Stimulated activated CD8-positive, alpha-beta memory T cell treated with anti-CD3 and anti-CD28 coated beads, Interleukin-12 subunit alpha, Interleukin-12 subunit beta, amount 100 ng/mL, for 1 hour (primary cell): ENCODE measurements around the gene INIP.
A peak's percentile ranks its signal among the peaks of the same experiment; 100 is the strongest.

Experiments used
- DNase-seq: peaks from one replicate; pipeline ENCODE4 v3.0.0-alpha.2; 2020; ENCODE audit warnings: low read depth

INIP gene

DNA sequence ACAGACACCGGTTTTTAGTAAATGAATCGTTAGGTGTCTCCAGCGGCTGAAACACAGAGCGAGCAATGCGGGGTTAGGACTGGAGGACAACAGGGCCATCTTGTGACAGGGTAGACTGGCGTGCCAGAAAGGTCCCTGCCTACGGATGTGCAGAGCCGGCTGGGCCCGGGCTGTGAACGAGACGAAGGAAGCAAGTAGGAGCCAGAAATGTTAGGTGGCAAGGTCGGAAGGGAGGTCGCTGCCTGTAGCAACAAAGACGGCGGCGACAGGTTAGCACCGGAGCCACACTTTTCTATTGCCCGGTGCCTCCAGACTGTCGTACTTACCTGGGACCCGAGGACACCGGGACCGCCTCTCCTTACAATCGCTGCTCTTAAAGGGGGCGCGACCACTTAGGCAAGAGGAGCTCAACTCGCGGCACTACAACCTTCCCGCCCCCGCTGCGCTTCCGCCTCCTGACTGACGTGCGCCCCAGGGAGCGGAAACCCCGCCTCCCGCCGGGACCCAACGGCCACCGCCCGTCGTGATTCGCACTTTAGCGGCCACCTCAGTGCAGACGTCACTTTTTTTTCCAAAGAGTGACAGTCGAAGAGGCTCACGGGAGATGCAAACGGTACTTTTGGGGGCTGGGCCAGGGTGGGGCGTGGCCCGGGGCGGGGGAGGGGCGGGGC, at the start of gene INIP:
INIP (minus strand) TSS at position 457 of the 671 bp plus-strand sequence. CDS start 1,632 bp downstream, outside the sequence.
- DNase-seq, result peak; percentile 93

GRCh38 chr9:112765281-112765680, 47.4 kb upstream of the INIP start:
- DNase-seq, result no peak

- no peak for DNase-seq
Observed at GRCh38 chr9:112764837-112765236, 46.9 kb upstream of the INIP start.

DNA sequence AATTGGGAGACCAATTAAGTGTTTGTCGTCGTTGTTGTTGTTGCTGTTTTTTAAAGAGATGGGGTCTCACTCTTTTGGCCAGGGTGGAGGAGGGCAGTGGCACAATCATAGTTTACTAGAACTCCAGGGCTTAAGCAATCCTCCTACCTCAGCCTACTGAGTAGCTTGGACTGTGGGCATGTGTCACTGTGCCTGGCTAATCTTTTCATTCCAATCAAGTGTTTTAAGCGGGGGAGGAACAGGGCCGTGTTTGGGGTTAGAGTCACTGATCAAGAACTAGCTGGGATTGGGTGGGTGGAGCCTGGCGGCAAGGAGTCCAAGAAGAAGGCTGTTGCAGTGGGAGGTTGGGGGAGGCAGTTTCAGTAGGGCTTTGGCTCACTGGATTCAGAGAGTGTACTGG, 46.4 kb upstream of the INIP start:
- no peak for DNase-seq

DNA sequence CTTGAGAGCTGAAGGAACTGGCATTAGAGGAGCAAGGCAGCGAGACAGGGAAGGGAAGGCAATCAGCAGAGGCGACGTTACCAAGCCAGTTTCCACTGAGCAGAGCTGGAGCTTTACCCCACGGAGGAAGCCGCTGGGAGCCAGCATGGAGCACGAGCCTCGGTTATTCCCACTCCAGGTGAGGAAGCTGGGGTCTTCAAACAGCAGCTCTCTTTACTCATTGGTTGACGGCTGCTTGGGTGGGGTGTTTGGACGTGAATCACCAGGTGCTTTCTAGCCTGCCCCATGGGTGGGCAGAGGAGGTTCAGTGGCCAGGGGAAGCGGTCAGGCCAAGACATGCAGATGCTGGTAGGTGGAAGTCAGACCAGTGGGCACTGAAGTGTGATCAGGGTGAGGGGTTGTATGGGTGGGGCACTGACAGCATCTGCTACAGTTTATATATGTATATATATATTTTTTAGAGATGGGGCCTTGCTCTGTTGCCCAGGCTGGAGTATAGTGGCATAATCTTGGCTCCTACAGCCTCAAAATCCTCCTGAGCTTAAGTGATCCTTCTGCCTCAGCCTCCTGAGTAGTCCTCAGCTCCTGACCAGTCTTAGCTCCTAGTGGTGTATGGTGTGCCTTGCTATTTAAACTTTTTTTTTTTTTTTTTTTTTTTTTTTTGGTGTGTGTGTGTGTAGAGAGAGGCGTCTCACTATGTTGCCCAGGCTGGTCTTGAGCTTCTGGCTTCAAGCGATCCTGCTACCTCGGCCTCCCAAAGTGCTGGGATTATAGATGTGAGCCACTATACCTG, 45.0 kb upstream of the INIP start:
- DNase-seq, result no peak

DNA sequence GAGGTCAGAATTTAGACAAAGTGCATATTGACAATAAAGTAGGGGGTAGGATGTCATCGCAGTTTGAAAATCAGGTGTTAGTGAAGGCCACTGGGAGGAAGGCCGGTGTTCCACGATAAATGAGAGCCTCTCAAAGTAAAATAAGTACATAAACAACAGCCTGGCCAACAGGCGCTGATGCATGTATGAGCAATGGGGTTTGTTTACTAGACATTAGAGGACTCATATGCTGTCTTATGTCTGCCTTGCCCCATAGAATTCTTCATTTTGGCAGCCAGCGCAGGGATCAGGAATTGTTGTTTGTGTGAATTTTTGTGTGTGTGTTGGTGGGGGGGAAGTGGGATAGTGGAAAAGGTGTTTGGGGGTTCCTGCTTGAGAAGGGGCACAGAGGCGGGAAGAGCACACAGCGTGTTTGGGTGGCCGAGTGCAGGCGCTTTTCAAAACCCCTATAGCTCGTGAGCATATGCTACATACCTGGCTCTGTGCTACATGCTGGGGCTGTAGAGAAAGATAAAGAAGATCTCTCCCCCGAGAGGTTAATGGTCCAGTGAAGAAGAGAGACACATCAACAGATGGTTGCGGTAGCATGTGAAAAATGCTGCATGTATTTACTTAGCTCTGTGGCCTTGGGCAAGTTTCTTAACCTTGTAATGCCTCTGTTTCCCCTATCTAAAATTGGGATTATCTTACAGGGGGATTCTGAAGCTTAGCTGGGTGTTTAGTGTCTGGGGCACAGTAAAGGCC, 44.2 kb upstream of the INIP start:
- DNase-seq, result no peak

- no peak for DNase-seq
Observed at GRCh38 chr9:112760821-112761220, 42.9 kb upstream of the INIP start.

GRCh38 chr9:112757940-112758339, 40.0 kb upstream of the INIP start:
- no peak for DNase-seq

GRCh38 chr9:112757282-112757883, 39.5 kb upstream of the INIP start:
- DNase-seq, result no peak

- DNase-seq, result no peak
Observed at GRCh38 chr9:112755675-112756074, 37.8 kb upstream of the INIP start.

DNA sequence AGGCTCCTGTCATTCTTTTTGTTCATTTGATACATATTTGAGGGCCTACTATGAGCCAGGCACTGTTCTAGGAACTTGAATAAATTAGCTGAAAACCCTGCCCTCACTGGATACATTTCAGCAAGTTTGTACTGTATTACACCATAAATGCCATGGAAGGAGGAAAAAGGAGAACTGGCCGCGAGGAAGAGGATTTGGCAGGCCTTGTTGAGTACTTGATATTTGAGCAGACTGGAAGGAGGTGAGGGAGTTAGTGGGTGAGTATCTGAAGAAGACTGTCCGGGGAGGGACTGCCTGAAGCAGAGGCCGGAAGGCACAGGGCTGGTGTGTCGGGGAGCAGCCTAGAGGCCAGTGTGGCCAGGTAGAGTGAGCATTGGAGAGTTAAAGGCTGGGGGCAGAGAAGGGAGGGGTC, 37.1 kb upstream of the INIP start:
- no peak for DNase-seq

- no peak for DNase-seq
Observed at GRCh38 chr9:112754578-112754977, 36.7 kb upstream of the INIP start.

DNA sequence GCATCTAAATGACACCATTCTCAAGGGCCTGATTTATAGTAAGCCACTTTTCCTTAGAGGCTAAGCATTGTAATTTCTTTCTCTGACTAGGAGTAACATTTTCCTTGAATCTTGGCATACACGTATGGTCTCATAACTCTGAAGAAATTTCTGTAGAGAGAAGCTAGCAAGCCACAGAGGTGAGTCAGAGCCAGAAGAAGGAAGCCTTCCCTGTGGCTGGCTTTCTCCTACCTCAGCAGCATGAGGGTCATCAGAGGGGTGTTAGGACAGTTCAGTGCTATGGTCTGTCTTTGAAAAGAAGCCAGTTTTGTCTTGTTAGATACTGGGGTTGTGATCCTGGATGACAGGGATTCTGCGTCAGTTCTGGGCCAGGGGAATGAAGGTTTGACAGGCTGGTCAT, 35.8 kb upstream of the INIP start:
- DNase-seq, result no peak

DNA sequence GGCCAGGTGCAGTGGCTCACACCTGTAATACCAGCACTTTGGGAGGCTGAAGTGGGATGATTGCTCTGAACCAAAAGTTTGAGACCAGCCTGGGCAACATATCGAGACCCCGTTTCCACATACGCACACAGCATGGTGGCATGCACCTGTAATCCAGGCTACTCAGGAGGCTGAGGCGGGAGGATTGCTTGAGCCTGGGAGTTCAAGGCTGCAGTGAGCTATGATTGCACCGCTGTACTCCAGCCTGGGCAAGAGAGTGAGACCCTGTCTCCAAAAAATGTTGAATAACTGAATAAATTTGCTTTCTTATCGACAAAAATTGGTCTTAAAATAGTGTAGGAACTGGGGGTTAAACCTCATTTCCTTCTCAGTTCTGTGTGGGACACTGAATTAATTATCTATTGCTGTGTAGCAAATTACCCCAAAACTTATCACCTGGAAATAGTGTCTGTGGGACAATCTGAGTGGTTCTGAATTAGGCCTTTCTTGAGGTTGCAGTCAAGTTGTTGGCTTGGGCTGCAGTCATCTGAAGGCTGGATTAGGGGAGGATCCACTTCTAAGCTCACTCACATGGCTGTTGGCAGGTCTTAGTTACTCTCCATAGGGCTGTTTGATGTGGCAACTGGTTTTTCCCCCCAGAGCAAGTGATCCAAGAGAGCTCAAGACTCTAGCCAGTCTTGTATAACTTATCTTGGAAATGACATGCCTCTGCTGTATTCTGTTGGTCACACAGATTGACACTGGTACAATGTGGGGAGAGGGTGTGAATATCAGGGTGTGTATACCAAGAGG, 34.6 kb upstream of the INIP start:
- DNase-seq, result no peak

- DNase-seq, result no peak
Observed at GRCh38 chr9:112751056-112751795, 33.3 kb upstream of the INIP start.

- DNase-seq, result no peak
Observed at GRCh38 chr9:112750764-112751055, 32.8 kb upstream of the INIP start.

GRCh38 chr9:112750016-112750763, 32.3 kb upstream of the INIP start, which contains the start of gene SNX30:
TSS of gene SNX30 (plus strand) at chr9:112750760. CDS start at chr9:112751002, 242 bp downstream.
- DNase-seq, result peak; percentile 60

GRCh38 chr9:112747094-112747493, 29.2 kb upstream of the INIP start:
- DNase-seq, result no peak

GRCh38 chr9:112744177-112744576, 26.3 kb upstream of the INIP start:
- no peak for DNase-seq

GRCh38 chr9:112743216-112743836, 25.4 kb upstream of the INIP start:
- no peak for DNase-seq
